Transverse colon (tissue), 4 donors: Measurements from ENCODE around the gene NASP.

Experiments
- CTCF ChIP-seq, 5 experiments: fragments of 200-600 bp in 3 of 5; fragments of 450-650 bp in 2 of 5; sonication (generic) in 3 of 5; IDR thresholded peaks; 1 replicate in 2 of 5; 2 replicates in 3 of 5; pipeline ENCODE4 v1.5.1; 2016 to 2017; ENCODE audit warnings: antibody characterized with exemption in 5 of 5, inconsistent platforms in 3 of 5, mild to moderate bottlenecking in 2 of 5, moderate library complexity in 1 of 5
- EP300 ChIP-seq: sonication (generic); formaldehyde crosslinking; IDR thresholded peaks from one replicate; pipeline ENCODE4 v1.6.1; 2017; ENCODE audit warnings: antibody characterized with exemption, low read depth
- POLR2A ChIP-seq: fragments of 450-650 bp; IDR thresholded peaks from one replicate; pipeline ENCODE4 v1.6.1; 2016; ENCODE audit warnings: antibody characterized with exemption, mild to moderate bottlenecking, moderate library complexity
- POLR2AphosphoS5 ChIP-seq, 3 donors: sonication (generic); formaldehyde crosslinking; IDR thresholded peaks; one replicate each; pipeline ENCODE4 v1.6.1; 2016; ENCODE audit warnings: antibody characterized with exemption in 3 of 3

- TF ChIP-seq CTCF (IDR thresholded peaks at IDR 0.05) (no peak), POLR2A (no peak), EP300 (no peak), POLR2AphosphoS5 (IDR thresholded peaks at IDR 0.05) (no peak)
These were observed 29.2 kb downstream of the NASP start for GRCh38 chr1:45612941-45613579.
